GM18519 (cell line): ENCODE results near the gene SLC13A3.
"Not testable (repeated sequence)": the region's sequence is repeated elsewhere in the genome, so short reads cannot be mapped to it uniquely, and the experiment has no call there.

Experiments used
- ATAC-seq: cut with Tn5 transposase; IDR thresholded peaks from one replicate; pipeline ENCODE4 v1.9.1; 2021; ENCODE audit warnings: mild to moderate bottlenecking, moderate library complexity; ENCODE audit not compliant: unreplicated experiment, low FRiP score

SLC13A3 gene

DNA sequence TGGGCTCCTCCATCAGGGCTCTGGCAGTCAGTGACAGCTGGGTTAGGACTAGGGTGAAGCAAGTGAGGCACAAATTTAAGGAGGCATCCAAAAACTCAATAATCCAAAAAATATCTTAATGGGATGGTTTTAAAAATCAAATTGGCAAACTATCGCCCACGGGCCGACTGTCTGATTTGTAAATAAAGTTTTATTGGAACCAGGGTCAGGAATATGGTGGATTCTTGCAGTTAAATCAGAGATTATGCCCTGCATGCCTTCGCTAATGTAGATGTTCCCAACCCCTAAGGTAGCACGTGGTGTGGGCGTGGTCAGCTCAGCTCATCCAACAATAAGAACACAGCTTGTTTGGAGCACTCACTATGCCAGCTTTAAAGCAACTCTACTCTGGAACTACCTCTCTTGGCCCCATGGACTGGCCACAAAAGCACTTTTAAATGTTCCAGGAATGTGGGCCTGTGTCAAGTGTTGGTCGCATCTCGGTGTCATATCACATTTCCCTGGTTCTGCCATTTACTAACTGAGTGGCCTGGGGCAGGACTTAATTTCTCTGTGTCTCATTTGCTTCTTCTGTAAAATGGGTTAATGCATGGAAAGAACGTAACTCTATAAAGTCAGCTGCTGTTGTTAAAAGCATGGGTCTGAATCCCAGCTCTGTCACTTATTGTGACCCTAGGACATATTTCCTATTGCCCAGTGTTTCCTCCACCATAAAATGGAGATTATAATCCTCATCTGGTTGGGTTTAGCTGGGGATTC lies 31.0 kb upstream of the SLC13A3 start:
- no peak for ATAC-seq

- no peak for ATAC-seq
These were observed 30.0 kb upstream of the SLC13A3 start for GRCh38 chr20:46681032-46681854.

GRCh38 chr20:46680684-46681031 lies 29.4 kb upstream of the SLC13A3 start:
- ATAC-seq, result no peak

DNA sequence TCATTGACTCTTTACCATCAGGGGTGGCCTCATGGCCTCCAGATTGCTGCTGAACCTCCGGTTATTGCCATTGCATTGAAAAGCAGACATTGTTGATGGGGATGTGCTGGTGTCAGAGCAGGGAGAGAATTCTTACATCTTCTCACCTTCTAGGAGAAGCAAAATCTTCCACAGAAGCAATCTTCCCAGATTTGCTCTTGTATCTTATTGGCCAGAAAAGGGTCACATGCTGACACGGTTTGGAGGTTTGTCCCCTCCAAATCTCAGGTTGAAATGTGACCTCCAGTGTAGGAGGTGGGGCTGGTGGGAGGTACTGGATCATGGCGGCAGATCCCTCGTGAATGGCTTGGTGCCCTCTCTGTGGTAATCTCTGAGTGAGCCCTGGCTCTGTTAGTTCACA lies 27.3 kb upstream of the SLC13A3 start:
- ATAC-seq, result no peak

DNA sequence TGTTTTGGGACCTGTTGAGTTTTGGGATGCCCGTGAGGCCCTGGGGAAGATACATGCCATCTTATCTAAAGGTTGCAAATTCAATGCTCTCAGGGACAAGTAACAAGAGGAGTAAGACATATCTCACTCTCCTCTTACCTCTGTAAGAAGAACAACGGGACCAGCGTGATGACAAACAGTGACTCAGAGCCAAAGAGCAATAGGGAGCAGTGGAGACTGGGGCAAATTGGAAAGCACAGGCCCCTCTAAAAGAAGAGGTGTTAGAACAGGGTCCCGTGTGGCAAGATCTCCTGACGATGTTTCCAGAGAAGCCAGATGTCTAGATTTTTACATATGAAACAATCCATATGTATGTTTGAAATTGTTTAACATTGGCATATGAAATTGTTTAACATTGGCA lies 26.3 kb upstream of the SLC13A3 start:
- no peak for ATAC-seq

- ATAC-seq, result not testable (repeated sequence)
These were observed 25.5 kb upstream of the SLC13A3 start for GRCh38 chr20:46676649-46677316.

DNA sequence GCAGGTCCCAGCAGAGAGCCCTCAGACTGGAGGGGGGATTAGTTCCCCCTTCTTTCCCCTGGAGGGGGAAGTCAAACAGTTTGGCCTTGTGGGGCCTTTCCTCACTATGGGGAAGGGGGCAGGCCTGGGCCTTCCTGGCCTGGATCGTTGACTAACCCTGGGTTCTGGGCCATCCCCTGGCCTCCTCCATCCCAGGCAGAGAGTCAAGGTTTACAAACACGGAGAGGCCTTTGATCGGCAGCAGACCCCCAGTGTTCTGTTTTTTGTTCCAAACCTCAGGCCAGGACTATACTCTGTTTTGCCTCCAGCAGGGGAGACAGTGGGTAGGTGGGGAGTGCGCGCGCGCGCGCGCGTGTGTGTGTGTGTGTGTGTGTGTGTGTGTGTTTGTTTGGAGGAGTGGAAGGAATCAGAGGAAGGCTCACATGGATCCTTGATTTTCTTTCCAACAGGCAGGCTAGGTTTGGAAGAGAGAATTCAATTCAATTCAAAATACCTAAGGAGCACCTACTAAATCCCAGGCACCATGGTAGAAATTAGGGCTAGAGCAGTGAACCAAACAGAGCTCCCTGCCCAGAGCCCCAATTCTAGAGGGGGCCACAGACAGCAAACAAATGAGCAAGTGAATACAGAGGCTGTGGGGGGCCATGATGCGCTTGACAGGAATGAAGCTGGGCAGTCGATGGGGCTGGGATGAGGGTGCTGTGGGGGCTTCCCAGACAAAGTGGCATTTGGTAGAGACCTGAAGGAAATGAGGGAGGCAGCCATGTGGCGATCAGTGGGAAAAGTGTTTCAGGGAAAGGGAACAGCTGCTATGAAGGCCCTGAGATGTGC lies 23.2 kb upstream of the SLC13A3 start:
- ATAC-seq, result no peak

DNA sequence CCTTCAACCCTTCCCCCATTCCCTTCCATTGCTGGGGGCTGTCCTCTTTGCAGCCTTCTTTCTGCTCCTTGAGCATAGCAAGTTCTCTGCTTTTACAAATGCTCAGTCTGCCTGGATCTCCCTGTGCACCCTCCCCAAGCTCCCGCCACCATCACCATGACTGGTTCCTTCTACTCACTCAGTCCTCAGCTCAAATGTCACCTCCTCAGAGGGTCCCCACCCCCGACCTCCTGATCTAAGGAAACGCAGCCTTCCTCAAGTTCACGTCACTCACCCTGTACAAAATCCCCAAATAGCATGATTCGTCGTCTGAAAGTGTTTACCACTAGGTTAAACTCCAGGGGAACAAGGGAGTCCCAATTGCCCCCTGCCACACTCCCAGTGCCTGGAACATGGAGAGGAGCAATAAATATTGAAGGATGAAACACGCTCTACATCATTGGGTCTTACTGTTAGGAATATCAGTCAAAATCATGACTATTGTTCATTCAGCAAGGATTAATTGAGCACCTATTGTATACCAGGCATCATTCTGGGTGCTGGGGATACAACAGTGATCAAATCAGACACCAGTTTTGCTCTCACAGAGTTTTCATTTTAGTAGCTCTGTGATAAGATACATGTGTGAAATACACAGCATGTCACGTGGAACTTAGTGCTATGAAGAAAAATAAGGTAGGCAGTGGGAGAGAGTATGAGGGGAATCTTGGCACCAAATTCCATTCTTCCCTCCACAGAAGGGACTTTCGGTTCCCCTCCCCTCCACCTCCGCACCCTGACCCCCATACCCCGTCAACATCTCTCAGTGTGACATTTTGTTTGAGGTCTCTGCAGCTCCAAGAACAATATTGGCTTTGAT lies 22.4 kb upstream of the SLC13A3 start:
- ATAC-seq, result no peak

GRCh38 chr20:46672543-46673148 lies 21.4 kb upstream of the SLC13A3 start:
- ATAC-seq, result no peak

- no peak for ATAC-seq
These were observed 20.7 kb upstream of the SLC13A3 start for GRCh38 chr20:46671866-46672542.

DNA sequence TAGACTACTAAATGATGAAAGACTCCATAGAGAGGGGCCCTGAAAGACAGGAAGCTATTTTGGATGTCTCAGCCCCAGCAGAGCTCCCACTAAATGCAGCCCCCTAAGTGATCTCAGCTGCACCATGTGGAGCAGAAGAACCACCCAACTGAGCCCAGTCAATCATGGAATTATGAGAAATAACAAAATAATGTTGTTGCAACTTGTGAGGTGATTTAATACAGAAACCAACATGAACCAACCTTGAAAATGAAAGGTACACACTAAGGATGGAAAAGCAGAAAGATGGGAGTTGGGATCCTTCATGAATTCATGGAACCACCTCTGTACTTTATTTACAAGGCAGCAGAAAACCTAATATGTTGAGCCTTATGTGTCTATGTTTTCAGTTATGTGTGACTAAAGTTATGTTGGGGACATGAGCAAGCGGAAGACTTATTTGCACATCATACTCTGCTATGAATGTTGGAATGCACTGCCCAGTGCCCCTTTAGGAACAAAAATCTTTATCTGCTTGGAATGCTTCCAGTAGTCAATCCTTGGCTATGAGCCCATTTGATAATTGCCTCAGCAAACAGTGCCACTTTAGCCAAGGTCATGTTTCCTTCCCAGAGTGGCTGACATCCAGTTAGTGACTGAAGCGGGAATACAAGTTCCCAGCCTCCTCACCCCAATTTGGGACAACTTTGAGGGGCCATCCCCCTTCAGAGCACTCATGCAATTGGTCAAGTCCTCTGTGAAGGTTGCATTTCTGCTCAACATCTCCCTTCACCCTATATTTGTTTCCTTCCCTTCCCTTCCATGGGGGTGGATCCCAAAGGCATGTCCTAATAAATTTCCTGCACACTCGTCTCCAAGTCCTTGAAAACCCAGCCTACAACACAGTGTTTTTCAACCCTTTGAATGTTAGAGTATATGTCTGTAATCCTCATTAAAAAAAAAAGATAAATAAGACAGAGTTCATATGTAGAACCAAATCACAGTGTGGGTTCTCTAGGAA lies 19.6 kb upstream of the SLC13A3 start:
- no peak for ATAC-seq

DNA sequence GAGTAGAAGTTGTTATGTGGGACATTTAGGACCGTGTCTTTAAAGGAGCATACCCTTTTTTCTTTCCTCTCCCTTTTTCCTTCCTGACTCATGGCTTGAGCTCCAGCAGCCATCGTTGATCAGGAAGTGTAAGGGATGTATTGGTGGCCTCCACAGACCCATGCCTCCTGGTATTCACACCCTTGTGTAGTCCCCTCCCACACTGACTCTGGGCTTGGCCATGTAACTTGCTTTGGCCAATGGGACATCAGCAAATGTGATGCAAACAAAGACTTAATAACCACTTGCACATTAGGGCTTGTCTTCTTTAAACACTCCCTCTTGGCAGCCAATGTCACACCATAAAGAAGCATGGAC lies 18.9 kb upstream of the SLC13A3 start:
- no peak for ATAC-seq

GRCh38 chr20:46666818-46667515 lies 15.7 kb upstream of the SLC13A3 start:
- no peak for ATAC-seq

- ATAC-seq, result no peak
These were observed 15.0 kb upstream of the SLC13A3 start for GRCh38 chr20:46666306-46666705.

DNA sequence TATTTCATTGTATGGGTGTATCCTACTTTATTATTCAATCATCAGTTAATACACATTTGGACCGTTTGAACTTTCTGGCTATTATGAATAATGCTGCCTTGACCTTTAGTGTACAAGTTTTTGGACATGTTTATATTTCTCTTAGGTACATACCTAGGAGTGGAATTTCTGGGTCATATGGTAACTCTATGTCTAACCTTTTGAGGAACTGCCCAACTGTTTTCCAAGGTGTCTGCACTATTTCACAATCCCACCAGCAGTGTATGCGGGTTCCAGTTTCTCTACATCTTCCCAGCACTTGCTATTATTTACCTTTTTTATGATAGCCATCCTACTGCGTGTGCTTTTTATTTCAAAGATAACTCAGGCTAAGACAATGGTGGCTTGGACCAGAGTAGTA lies 14.3 kb upstream of the SLC13A3 start:
- no peak for ATAC-seq

DNA sequence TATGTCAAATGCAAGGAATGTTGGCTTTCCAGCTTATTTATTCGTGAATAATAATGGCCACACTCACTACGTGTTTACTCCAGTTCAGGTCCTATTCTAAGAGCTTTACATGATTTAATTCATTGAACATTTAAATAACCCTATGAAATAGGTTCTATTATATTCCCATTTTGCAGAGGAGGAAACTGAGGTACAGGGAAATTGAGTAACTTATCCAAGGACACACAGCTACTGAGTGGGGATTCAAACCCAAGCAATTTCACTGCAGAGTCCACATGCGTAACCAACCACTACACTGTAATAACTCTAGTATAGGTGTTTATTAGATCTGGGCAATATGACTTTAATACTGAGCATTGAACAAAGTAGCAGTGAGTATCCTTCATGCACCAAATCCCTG lies 12.3 kb upstream of the SLC13A3 start:
- ATAC-seq, result no peak

DNA sequence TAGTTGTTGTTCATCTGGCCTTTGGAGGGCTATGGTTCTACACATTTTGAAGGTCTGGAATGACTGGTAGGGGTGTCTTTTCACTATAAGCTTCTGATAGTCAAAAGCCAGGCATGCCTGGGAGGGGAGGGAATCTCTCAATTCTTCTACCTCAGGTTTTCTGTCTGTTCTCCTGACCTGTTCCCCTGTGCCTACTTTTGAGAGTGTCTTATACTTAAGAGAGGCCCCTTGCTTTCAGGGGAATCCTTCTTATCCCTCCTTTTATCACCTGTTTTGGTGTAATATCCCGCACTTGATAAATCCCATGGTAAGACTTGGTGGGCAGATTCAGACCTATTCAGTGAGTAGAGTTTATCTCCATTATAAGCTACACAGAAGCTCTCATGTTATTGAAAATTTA lies 10.4 kb upstream of the SLC13A3 start:
- no peak for ATAC-seq
